8988T (cell line): ENCODE data around the gene CCN5.
"Not testable (repeated sequence)": the region's sequence is repeated elsewhere in the genome, so short reads cannot be mapped to it uniquely, and the experiment has no call there.

Experiments
- DNase-seq: peaks from one replicate; pipeline ENCODE4 v3.0.0; 2011

Gene CCN5

DNA sequence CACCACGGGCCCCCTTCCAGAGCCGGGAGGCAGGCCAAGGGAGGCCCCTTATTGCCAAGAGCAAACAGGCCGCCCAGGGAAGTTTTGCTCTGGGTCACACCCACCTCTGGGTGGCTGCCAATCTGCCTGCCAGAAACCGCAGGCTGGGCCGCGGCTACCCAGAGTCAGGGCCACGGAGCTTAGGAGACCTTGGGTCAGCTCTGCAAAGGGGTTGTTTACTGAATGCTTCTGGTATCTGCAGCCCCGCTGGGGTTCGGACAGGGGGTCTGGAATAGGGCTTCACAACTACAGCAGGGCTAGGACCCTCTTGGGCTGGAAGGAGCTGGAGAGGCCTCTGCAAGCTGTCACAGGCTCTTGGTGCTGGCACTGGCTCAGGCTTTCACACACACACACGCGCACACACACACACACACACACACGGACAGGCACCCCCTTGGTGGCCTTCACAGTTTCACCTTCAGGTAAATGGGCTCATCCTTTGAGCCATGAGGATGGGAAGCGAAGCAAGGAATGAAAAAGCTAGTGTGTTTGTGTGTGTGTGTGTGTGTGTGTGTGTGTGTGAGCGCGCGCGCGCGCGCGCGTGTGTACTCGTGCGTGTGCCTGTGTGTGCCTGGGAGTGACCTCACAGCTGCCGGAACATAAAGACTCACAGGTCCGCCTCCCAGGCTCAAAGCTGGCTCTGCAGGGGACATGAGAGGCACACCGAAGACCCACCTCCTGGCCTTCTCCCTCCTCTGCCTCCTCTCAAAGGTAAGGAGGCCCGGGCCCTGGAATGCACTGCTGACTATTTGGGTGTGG is at the start of gene CCN5:
CCN5 (plus strand) TSS at position 669 of the 798 bp plus-strand sequence; CDS start at position 691, 22 bp downstream.
- peak; percentile 63 for DNase-seq

- no peak for DNase-seq
Observed at GRCh38 chr20:44666066-44666465, 49.1 kb upstream of the CCN5 start.

DNA sequence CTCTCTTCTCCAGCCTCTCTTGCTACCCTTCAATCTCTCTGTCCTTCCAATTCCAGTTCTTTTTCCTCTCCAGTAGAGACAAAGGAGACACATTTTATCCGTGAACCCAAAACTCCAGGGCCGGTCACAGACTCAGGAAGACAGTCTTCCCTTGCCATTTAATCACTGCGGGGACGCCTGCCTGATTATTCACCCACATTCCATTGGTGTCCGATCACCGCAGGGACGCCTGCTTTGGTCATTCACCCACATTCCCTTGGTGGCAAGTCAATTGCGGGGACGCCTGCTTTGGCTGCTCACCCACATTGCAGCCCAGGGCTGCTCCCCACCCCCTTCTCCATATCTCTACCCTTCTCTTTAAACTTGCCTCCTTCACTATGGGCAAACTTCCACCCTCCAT is 44.3 kb upstream of the CCN5 start:
- not testable (repeated sequence) for DNase-seq

- DNase-seq = not testable (repeated sequence)
Observed at GRCh38 chr20:44671541-44671940, 43.6 kb upstream of the CCN5 start.

- not testable (repeated sequence) for DNase-seq
Observed at GRCh38 chr20:44672318-44672902, 42.8 kb upstream of the CCN5 start.

DNA sequence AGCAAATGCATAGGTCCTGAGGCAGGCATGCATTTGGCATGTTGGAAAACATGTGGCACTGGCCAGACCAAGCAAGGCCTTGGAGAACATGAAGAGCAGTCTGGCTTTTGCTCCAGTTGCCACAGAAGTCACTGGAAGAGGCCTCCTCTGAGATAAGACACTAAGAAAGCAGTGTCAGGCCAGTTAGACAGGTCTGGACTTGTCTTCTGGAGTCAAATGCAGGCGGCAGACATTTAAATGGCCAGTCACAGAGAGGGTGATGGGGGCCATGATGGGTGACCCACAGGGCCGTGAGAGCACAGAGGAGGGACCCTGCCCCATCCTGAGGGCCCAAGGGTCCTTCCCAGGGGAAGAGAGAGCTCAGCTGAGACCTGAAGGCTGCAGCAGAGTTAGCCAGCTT is 36.9 kb upstream of the CCN5 start:
- DNase-seq = no peak

DNA sequence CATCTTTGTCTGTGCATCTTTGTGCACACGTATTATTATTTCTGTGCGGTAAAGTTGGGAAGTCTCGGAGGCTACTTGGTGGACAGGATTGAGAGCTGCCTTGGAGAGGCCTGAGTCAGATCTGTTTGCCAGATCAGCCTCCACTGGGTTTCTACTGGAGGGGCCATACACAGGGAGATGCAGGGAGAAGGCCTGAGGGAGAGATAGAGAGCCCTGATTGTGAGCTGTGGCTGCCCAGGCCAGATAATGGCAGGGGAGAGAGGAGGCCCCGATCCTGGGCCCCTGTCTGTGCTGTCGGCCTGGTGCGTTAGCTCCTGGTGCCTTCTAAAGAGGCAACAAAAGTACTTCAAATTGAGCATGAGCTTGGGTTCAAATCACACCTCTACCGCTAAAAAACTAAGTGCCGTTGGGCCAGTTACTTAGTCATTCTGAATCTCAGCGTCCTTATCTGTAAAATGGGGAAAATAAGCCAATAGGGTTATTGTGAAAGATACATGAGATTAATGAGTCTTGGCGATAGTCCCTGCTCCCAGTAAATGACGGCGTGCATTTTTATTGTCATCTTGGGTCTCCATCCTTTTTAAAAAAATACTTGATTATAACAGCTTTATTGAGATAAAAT is 36.1 kb upstream of the CCN5 start:
- DNase-seq = no peak

DNA sequence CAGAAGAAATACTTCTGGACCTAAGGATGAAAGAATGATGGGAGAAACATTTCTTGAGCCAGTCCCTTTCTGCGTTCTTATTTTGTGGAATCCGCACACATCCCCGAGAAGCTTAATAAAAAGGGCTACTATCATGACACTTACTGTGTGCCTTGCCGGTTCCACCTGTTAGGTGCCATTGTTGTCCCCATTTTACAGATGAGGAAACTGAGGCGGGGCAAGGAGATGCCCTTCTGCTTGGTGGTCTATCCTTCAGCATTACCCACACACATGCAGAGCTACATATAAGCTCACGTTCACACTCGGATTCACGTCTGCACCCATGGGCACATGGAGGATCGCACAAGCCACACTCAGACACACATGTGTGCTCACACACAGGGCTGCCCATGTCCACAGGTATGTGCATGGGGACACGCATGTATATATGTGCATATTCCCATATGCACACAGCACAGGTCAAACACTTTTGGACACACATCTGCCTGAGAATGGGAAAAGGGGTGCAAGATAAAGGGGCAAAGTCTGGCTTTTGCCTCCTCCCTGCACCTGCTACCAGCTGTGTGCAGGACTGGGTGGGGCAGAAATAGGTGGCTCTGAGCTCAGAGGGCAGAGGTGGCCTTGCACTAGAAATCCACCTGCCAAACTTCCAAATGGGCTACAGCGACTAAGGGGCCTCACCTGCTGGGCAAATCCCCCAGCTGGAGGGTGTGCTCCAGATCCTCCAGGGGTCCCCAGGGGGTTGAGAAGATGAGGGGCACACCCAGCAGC is 33.2 kb upstream of the CCN5 start:
- no peak for DNase-seq

DNA sequence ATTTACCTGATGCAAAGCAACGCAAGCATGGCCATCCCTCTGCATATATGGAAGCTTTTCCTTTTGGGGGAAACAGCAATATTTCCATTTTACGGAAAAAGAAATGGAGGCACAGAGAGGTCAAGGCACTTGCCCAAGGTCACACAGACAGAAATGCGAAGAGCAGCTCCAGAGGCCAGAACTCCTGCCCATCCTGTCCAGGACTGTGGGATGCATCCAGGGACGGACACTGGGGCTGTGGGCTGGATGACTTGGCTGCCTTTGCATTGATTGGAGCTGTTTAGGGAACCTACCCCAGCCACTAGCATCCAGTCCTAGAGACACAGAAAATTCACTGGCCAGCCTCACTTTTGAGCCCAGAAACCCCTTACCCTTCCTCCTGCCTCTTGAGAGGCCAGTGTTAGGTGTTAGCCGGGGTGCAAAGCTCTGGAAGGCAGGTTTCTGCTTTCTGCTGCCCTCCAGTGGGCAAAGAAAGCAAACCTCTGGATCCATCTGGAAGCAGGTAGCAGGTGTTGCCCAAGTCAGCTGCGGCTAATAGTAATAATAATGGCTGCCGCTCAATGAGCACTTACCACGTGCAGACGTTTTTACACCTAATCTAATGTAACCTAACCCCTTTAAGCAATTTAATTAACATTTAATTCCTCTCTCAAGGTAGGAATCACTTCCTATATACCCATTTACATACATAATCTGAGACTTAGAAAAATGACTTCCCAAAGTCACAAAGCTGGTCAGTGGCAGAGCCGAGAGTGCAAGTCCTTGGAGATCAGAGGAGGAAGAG is 31.7 kb upstream of the CCN5 start:
- no peak for DNase-seq

DNA sequence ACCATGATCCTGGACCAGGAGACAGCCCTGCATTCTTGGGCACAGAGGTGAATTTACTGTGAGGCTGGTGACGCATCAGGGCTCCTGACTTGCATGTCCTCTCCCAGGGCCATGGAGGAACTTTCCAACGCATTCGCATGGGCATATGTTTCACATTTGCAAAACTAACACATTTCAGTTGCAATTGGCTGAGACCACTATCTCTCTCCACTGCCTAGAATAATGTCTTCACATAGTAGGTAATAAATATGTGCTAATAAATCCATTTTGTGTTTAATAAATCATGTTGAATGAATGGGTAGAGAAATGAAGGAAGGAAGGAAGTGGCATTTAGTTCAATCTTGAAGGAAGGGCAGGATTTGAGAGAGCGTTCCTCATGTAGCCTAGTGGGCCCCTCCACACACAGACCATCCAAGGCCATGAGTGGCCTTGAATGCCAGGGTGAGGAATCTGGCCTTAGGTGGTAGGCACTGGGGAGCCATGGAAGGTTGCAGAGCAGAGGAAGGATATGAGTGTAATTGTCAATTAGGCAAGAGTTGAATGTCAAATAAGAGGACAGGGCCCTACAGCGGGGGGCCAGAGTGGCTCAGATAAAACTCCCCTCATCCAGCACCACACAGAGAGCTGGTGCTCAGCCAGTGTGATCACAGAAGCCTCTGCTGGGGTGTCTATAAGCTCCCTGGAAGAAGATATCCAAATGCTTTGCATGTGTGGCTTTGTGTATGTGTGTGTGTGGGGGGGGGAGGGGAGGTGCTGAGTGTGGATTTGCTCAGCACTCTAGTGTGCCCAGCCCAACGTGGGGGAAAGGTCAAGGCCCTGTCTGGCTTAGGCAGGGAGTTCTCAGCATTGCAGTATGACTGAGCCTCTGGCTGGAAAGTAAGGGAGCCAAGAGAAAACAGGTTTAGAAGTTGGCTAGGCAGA is 30.9 kb upstream of the CCN5 start:
- no peak for DNase-seq

DNA sequence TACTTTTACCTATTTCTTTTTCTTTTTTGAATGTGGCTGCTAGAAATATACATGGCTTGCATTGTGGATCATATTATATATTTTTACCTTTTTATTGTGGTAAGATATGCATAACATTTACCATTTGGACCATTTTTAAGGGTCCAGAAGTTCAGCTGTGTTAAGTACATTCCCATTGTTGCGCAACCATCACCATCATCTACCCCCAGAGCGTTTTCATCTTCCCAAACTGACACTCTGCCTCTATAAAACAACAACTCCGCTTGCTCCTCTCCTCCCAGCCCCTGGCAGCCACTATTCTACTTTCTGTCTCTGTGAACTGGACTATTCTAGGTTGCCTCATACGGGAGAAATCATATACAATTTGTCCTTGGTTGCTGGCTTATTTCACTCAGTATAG is 28.2 kb upstream of the CCN5 start:
- no peak for DNase-seq

- DNase-seq = no peak
Observed at GRCh38 chr20:44688053-44688625, 27.0 kb upstream of the CCN5 start.

DNA sequence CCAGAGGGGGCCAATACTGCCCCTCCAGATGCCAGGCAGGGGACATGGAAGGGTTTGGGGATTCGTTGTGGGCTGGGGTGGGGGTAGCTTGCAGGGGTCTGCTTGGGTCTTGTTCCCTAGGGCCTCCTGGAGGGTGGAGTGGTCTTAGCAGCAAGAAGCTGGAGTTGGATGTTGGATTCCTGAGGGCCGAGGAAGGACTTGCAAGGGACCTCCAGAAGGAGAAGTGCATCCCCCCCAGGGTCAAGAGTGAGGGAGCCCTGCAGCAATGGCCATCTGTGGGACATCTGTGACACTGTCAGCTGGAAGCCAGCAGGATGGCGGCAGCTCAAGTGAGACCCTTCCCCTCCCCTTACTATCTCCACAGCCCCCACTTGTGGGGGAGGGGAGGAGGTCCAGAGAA is 25.4 kb upstream of the CCN5 start:
- no peak for DNase-seq

DNA sequence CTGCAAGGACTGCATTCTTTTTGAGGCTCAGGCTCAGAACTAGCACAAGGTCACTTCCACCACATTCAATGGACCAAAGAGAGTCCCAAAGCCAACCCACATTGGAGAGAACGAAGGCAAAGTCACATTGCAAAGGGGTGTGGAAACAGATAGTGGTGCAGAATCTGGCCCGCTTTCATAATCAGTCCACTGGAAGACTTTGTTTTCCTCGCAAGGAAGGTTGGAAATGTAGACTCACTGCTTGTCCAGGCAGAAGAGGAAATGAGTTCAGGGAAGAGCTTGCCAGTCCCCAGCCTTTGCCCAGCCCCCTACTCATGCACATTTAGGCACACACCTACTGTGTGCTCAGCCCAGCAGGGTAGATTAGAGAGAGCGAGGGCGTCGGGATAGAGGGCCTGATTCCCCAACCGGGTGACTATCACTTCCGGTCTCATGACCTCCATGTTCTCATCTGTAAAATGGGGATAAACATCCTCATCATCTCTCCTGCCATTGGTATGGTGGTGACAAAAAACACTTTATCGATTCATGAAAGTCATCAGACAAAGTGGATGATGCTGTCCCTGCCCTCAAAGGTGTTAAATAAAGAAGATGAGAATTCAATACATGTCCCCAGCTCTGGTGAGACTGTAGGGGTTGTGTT is 24.3 kb upstream of the CCN5 start:
- no peak for DNase-seq

DNA sequence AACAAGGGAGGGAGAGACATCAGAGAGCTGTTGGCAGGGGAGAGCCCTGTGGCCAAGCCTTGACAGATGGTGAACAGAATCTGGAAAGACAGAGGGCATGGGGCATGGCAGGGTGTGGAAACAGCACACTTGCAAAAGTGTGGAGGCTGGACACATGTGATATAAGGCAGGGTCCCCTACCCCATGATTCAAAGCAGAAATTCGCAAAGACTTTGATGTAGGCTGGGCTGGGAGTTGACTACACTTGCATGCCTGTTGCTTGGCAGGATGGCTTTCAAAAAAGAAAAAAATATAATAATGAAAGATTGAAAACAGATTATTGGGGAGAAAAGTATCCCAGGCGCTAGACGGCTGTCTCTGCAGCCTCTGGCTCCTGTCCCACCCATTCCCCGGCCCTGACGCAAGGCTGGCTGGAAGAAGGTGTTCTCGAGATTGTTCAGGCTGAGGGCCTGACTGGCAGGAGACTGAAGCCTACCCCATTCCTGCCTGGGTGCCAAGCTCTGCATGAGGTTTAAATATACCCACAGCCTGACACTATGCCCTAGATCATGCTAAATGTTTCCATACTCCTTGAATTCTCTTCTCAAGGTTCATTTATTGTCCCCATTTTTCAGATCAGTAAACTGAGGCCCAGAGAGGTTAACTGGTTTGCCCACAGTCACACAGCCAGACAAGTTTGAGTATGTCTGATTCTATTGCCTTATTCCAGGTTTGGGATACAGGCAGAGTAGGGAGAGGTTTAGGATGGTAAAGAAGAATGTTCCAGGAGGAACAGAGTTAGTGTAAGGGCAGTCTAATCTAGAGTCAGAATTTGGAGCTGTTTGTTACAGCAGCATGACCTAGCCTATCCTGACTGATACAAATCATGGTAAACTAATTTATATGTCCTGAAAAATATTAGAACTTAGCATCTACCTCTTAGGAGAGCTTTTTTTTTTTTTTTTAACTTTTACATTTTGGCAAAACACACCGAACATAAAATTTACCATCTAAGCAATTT is 23.4 kb upstream of the CCN5 start:
- DNase-seq = no peak

DNA sequence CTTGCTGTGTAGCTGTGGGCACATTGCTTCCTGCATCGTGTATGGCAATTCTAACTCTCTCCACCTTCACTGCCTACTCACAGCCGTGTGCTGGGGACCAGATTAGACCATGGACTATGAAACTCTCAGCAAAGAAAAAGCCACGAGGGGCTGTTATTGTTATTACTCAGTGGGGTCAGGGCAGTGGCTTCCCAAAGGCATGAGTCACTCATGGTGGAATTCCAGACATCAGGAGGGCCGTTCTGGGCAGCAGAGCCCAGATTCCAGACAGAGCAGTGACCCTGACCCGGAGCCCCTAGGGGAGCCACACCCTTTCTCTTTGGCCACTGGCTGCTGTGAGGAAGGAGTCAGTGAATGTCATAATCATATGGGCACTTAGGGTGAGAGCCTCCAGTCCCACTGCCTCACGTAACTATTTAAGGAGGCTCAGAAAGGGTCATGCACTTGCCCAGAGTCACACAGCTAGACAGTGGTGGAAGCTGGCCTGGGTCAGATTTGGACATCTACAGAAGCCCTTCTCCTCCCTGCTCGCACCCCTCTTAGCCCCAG is 22.2 kb upstream of the CCN5 start:
- DNase-seq = peak; percentile 69

- no peak for DNase-seq
Observed at GRCh38 chr20:44693627-44694026, 21.5 kb upstream of the CCN5 start.

- DNase-seq = no peak
Observed at GRCh38 chr20:44694159-44694558, 21.0 kb upstream of the CCN5 start.

DNA sequence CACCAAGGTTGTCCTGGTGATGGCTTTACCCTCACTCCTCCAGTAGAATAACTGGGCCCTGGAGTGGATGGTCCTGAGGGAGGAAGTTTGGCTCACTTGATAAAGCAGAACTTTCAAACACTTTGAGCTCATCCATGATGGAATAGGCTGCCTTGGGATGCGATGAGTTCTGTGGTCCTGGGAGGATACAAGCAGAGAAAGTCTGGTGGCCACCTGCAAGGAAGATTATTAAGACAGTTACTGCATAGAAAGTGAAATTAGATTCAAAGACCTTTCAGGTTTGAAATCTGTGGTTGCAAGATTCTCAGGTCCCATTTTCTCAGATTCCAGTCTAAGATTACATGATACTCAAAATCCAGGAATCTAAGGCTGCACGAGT is 19.9 kb upstream of the CCN5 start:
- no peak for DNase-seq
